ENCODE data around the gene CDKN2AIP.

The CDKN2AIP gene, protein sequence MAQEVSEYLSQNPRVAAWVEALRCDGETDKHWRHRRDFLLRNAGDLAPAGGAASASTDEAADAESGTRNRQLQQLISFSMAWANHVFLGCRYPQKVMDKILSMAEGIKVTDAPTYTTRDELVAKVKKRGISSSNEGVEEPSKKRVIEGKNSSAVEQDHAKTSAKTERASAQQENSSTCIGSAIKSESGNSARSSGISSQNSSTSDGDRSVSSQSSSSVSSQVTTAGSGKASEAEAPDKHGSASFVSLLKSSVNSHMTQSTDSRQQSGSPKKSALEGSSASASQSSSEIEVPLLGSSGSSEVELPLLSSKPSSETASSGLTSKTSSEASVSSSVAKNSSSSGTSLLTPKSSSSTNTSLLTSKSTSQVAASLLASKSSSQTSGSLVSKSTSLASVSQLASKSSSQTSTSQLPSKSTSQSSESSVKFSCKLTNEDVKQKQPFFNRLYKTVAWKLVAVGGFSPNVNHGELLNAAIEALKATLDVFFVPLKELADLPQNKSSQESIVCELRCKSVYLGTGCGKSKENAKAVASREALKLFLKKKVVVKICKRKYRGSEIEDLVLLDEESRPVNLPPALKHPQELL

GRCh38 chr4:183444214-183445096 is at the start of gene CDKN2AIP:
Gene CDKN2AIP, plus strand, starts transcription at chr4:183444636. Its CDS starts 162 bp downstream, at chr4:183444798.
- DNase-seq = peak; percentile 74

GRCh38 chr4:183395395-183395794 is 49.0 kb upstream of the CDKN2AIP start:
- no peak for DNase-seq

DNA sequence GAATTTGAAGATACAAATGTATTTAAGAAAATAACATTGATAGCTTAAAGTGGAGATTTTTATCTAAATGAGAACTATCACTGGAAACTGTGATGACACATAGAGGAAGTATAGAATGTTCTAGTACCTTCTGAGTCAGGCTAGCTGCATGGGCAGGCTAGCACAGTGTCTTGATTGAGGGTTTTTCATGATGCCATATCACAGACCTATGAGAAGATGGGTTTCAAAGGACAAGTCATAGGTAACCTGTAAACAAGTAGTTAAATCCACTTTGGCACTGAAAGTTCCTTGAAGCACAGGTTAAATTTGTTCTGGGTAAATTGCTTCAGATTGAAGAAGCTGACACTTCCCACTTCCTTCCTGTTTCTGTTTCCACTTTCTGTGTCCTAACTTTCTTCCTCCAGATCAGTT is 48.2 kb upstream of the CDKN2AIP start:
- no peak for DNase-seq

DNA sequence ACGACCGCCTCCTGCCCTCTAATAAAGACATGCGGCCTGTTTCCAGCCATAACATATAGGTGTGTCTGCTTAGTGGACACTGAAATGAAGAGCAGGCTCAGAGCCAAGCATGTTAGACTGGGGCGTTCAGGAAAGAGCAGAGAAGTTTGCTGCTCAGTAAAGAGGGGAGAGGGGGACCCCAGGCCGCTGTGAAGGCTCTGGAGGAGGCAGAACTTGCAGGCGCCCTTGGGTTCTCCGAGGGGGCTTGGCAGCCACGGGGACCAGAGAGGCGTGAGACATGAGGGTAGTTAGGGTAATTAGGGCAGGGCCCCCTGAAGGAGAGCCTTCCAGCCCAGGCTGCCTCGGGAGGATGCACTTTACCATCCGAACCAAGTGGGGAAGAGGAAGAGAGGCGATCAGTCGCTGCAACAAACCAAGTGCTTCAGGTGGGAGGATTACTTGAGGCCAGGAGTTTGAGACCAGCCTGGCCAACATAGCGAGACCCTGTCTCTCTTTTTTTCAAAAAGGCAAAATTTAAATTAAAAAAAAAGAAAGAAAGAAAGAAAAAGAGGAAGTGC is 46.6 kb upstream of the CDKN2AIP start:
- no peak for DNase-seq

DNA sequence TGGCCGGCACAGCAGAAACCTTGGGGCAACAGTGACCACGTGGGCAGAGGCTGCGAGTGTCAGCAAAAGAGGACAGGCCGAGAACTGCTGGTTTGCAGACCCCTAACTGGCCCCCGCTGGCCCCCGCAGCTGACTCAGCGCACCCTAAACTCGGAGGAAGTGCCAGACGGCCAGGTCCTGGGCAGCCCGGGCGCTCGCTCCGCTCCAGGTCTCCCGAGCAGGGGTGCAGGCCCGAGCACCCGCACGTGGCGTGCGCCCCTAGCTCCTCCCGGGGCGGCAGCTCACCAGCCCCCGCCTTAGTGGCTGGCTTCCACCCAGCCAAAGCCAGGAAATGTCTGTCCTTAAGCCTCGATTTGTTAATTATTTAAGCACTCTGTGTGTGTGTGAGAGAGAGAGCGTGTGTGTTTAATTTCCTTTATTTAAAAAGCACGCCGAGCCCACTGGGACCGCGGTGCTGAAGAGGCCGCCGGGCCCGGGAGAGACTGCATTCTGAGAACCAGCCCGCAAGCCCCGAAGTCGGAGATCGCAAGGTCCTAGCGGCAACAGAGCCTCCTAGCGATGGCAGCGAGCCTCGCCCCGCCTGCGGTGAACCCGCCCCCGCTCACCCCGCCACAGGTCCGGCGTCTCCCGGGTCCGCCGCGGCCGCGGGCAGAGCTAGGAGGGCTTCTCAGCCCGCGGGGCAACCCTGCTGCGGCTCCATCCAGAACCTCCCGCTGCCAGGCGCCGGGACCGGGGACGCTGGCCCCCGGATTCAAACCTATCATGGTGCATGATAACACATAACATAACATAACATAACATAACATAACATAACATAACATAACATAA is 45.9 kb upstream of the CDKN2AIP start:
- DNase-seq = peak; percentile 23

GRCh38 chr4:183399126-183399522 is 45.3 kb upstream of the CDKN2AIP start:
- no peak for DNase-seq

- DNase-seq = no peak
Measured at GRCh38 chr4:183399616-183400015, 44.8 kb upstream of the CDKN2AIP start.

GRCh38 chr4:183400035-183400434 is 44.4 kb upstream of the CDKN2AIP start:
- no peak for DNase-seq

- no peak for DNase-seq
Measured at GRCh38 chr4:183401473-183401872, 43.0 kb upstream of the CDKN2AIP start.

DNA sequence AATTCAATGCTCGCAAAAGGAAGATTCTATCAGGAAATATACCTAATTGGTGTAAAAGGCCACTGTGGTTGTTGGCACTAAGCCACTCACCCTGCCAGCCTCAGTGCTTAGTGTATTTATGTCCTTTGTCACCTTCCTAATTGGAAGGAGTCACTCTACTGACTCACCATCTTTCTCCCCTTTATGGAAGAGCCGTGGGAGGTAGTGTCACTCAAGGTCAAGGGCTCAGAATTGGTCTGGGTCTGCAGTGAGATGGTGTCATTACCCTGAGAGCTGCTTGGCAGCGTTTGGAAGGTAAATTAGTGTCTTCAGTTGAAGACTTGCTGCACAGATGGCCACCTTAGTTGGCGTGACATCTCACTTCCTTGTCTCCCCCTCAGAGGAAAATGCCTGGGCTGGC is 41.7 kb upstream of the CDKN2AIP start:
- no peak for DNase-seq

- DNase-seq = no peak
Measured at GRCh38 chr4:183403486-183403885, 41.0 kb upstream of the CDKN2AIP start.

GRCh38 chr4:183403961-183404360 is 40.5 kb upstream of the CDKN2AIP start:
- DNase-seq = no peak

DNA sequence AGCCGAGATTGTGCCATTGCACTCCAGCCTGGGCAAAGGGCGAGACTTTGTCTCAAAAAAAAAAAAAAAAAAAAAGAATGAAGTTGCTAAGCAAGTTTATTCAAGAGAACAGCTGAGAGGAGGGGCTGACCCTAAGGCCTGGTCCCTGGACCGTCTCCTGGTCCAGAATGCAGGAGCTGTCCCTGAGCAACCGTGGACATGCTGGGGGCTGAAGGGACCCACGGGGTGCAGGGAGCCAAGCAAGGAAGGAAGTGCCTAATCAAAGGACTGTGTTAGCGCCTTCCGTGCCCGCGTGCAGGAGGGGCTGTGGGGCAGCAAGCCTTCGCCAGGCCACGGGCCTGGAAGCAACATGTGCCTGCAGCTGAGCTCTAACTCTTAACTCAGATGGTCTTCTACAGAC is 39.1 kb upstream of the CDKN2AIP start:
- DNase-seq = no peak

GRCh38 chr4:183407128-183407585 is 37.3 kb upstream of the CDKN2AIP start:
- peak; percentile 30 for DNase-seq

GRCh38 chr4:183407635-183408464 is 36.6 kb upstream of the CDKN2AIP start:
- DNase-seq = no peak

DNA sequence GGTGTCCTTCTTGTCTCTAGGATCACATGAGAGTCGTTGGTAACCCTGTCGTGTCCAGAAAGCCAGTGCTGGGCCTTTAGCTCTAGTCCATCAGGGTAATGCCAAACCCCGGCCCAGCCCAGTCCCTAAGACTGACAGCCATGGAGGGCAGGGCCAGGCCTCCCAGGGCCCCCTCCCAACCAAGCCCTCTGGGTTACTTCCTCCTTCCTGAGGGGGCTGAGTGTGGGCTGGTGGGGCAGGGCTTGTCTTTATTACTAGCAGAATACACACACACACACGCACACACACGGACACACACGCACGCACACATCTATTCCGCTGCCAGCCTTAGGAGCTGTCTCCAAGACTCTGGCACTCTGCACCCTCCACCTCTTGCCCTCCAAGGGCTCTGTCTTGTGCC is 35.6 kb upstream of the CDKN2AIP start:
- no peak for DNase-seq

DNA sequence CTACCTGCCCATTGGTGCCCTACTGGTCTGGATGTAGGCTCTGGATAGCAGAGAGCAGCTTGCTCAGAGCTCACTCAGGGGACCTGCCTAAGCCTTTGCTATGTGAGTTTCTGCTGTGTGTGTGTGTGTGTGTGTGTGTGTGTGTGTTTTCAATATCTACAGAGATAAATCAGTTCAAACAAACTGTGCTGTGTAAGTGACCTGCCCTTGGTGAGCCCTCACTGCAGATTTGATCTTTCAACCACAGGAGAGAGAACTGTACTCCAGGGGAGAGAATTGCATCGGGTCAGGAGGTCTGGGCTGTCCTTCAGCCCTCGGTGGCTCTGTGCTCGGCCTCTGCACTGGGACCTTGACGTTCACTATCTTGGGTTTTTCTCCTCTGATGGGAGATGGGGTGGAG is 35.0 kb upstream of the CDKN2AIP start:
- DNase-seq = no peak

DNA sequence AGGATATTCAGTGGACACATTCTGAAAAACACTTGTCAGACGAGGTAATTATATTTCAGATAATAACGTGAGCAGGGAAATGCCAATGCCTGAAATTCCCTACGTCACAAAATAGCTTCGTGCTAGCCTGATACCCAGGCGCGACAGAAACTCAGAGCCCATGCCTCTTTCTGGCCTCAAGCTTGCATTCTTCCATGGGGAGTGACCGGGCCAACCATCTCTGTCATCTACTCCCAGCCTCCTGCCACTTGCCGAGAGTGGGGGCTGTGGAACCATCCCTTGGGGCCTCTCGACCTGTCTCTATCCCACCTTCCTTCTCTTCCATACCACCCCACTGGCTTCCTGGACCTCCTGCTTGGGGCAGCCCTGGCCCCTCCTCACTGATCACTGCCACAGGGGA is 34.5 kb upstream of the CDKN2AIP start:
- no peak for DNase-seq

- no peak for DNase-seq
Measured at GRCh38 chr4:183411291-183411861, 33.1 kb upstream of the CDKN2AIP start.

GRCh38 chr4:183412821-183413220 is 31.6 kb upstream of the CDKN2AIP start:
- DNase-seq = no peak
